Measurements from ENCODE around the gene REXO1.

The REXO1 gene

DNA sequence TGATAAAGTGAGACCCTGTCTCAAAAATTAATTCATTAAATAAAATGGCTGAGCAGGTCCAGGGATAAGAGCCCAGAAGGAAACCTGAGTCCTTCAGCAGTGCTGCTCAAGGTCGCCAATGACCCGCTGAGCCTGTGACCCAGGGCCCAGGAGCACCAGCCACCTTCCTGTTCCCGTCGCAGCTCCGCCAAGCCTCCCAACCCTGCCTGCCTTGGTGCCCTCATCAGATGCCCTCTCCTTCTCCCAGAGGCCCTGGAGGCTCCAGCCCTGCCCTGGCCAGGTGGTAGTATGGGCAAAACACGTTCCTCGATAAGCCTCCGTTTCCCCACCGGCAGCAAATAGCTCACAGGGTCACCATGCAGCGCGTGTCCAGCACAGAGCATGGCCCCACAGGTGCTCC, 2.6 kb downstream of the REXO1 start:
- DNase-seq: no peak

- DNase-seq: no peak
Measured at GRCh38 chr19:1845125-1845515, 3.2 kb downstream of the REXO1 start.

- DNase-seq: no peak
Measured at GRCh38 chr19:1844513-1845124, 3.7 kb downstream of the REXO1 start.

DNA sequence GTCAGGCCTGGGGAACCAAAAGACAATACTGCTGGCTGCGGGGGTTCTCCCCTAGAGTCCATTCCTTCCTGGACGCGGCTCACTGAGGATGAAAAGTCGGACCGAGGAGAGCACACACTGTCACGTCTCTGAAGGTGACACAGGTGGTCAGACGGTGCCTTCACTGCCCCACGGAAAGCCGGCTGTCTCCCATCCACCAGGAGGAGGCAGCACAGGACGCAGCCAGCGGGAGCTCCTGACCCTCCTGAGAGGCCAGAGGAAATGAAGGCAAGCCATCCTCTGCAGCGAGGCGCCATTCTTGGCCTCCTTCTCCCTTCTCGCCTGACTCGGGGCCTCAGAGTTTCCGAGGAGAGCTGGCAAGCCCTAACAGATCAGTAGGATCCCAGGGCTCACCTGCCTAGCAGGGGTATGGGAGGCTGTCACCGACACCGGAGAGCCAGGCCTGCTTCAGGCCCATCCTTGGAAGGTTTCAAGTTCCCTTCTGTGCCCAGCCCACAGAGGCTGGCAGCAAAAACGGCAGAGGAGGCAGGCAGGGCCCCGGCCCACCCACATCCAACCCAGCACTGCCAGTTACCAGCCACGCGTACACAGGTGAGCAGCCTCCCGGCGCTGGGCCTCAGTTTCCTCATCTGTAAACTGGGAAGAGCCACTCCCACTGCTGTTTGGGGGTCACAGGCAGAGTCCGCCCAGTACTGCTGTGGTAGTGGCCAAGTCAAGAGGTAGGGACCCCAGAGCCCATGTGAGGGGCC, 4.5 kb downstream of the REXO1 start:
- DNase-seq: no peak

DNA sequence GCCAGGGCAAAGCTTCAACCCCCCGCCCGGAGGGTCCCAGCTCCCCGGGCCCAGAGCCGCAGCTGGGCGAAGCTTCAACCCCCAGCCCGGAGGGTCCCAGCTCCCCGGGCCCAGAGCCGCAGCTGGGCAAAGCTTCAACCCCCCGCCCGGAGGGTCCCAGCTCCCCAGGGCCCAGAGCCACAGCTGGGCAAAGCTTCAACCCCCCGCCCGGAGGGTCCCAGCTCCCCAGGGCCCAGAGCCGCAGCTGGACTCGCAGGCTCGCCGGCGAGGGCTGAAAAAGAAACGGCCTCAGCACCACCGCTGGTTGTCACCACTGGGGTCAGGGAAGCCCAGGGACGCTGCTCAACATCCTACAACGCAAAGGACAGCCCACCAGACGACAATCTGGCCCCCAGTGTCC, 5.2 kb downstream of the REXO1 start:
- no peak for DNase-seq

DNA sequence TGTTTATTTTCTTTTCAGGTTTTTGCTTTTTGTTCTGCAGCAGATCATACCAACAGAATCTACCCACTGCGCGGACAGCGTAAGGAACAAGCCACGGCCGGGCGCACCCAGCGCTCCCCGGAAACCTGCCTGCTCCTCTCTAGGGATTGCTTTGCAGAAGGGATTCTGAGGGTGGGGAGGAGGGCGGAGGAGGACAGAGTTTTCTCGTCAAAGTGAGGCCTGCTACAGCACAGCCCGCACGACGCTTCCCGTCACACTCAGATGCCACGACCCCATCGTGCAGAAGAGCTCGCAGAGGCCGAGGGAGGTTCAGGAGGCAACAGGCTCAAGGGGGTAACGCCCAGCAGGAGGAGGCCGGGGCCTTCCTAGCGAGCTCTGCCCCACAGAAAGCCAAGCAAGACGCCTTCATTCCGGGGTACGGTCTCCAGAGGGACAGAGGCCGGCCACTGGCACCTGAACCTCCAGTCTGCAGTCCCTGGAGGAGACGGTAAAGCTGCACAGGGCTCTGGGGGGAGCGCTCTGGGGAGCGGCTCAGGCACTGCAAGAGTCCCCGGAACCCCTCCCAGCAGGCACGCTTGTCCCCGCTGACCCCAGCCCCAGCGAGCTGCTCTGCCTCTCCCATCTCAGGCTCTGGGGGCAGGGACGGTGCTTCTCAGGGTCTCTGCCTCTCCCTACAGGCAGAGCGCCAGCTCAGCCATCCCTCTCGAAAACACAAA, 6.9 kb downstream of the REXO1 start:
- DNase-seq: no peak

DNA sequence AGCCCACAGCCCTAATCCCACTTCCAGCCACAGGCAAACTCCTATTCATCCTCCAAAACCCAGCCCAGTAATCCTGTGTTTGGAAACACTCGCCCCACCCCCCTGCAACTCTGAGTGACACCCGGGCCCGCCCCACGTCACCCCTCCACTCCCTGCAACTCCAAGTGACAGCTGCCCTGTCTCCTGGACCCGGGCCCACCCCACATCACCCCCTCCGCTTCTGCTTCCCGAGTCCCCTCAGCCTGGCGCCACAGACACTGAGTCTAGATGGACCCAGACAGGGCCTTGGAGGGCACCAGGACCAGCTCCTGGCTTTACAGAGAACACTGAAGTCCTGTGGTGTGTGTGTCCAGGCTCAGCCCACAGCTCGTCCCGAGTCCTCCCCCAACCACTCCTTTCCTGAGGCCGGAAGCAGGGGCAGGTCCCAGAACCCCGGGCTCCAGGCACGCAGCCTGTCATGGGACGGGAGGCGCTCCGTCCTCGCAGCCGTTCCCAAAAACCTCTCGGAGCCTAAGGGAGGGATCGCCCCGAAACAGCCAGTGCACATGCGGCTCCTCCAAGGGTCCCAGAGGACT, 7.7 kb downstream of the REXO1 start:
- no peak for DNase-seq

DNA sequence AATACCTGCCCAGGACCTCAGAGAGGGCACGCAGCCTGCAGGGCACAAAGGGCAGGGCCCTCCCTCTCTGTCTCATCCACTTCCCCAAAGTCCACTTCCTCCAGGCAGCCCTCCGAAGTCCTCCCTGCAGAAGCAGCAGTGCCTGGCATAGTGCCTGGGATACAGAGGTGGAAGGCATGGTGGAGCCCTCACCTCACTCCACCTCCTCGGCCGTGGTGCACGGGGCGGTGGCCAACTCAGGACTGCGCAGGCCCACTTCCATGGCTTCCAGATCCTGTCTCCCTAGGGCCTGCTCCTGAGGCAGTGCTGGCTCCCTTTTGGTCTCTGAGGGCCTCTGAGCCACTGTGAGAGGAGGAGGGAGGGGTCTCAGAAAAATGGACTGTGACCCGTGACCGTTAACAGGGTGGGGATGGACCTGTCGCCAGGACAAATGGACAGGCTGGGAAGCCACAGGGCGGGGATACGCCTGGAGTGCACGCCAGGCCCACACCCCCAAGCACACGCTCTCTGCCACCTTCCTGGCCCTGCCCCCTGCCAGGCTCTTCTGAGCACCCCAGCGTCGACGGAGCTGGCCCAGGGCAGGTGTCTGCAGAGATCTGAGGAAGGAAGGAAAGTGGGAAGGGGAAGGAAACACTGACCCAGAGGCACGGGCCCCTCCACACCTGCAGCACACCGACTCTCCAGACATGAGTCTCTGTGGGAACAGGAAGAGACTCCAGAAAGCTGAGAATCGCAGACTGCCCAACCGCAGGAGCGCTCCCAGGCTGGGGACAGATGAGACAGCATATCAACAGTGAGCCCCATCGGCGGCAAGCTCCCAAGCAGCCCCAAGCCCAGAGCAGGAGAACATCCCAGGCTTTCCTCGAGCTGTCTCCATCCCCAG, 8.4 kb downstream of the REXO1 start:
- DNase-seq: no peak

DNA sequence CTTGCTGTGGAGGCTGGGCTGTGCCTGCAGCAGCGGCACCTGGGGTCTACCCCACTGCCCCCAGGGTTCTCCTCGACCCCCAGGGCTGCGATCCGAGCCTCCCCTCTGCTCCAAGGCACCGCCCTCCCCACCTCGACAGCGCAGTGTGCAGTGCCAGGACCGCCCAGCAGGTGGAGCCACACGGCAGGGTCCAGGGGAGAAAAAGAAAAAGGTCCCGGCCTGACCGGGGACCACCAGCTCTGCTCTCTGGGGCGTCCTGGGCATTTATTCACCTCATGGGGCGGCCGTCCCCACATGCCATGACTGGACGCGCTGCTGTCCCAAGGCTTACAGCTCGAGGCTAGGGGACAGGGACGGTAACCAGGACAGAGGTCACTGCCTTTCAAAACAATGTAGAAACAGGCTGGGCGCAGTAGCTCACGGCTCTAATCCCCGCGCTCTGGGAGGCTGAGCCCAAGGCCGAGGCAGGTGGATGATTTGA, 10.6 kb downstream of the REXO1 start:
- peak; percentile 49 for DNase-seq

- no peak for DNase-seq
Measured at GRCh38 chr19:1837222-1837565, 11.1 kb downstream of the REXO1 start.

DNA sequence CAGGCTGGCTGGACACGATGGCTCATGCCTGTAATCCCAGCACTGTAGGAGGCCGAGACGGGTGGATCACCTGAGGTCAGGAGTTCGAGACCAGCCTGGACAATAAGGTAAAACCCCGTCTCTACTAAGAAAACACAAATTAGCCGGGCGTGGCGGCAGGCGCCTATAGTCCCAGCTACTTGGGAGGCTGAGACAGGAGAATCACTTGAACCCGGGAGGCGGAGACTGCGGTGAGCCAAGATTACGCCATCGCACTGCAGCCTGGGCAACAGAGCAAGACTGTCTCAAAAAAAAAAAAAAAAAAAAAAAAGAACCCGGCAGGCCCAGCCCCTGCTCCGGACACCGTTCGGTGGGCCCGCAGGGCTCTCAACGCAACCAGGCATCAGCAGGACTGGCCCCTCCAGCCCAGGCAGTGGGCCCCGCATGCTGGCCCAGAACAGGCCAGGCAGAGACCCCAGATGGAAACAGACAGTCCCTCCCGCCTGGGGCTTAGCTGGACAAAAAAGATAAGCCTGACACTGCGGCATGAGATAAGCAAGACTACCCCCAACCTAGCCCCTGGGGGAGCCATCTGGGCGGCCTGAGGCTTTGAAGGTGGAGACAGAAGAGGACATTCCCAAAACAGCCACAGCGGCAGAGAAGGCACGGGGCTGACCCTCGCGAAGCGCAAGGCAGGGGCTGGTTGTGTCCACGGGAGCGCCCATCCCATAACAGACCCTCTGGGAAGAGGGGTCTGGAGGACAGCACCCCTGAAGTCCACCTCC, 11.6 kb downstream of the REXO1 start:
- no peak for DNase-seq

DNA sequence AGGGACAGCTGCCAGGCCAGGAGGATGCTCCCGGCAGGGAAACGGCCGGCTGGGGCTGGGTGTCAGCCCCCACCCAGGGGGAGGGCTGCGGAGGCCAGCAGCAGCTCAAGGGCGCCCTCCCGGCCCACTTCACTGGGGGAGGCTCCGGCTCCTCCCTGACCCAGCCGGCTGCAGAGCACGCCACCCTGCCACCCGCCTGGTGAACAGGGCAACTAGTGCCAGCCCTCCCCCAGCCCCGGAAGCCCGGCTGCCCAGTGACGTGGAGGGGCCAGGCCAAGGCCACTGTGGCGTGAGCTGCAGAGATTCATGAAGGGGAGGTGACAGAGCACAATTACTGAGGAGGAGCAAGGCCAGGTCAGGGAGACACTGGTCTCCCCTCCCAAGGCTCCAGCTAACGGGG, 14.7 kb downstream of the REXO1 start:
- DNase-seq: no peak

DNA sequence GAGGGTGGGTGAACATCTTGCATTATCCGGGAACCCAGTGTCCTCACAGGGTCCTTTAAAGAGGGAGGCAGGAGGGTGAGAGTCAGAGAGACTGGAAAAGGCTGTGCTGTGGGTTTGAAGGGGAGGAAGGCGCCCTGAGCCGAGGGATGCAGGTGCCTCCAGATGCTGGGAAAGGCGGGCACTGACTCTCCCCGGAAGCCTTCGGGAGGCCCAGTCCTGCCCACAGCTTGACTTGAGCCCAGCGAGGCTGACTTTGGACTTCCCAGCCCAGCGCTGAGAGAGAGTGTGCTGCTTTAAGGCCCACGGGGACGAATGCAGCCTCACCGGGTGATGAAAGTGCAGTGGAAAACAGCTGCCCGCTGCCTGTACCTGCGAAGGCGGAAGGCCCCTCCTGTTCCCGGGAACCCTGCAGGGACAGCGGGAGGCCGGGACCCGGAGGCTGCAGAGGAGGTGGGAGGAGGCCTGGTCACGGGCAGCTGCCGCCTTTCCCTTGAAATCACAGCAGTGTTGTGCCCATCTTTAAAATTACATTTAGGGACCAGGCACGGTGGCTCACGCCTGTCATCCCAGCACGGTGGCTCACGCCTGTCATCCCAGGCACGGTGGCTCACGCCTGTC, 16.1 kb downstream of the REXO1 start:
- DNase-seq: no peak

DNA sequence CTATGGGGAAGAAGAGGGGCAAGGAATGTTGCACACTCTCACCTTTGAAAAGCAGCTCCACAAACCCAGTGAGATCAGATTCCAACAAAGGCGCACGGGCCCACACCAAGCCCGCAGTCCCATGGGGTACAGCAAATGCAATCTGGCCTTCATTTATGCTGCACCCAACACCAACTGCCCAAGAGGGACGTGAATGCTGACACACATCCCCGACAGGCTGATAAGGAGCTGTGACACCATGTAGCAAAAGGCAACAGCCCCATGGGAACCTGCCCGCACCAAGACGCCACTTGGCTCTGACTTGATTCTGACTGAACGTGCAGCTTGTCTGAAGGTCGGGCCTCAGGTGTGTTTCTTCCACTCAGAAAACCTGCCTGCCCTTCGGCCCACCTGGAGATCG, 17.3 kb downstream of the REXO1 start:
- DNase-seq: no peak

DNA sequence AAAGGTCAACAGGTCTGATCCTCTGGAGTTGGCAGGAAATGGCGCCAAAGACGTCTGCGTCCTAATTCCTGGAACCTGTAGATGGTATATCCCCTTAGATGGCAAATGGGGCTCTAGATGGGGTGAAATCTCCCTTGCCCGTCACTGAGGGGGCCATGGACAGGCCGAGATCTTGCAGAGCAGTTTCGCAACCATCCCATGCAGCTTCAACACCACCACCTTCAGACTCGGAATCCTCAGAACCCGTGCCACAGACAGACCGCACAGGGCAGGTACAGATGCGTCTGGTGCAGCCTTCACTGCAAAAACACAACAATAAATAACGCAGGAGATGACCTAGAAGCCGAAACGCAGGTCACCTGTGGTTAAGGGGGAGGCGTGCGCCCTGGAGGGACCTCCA, 17.7 kb downstream of the REXO1 start:
- no peak for DNase-seq

DNA sequence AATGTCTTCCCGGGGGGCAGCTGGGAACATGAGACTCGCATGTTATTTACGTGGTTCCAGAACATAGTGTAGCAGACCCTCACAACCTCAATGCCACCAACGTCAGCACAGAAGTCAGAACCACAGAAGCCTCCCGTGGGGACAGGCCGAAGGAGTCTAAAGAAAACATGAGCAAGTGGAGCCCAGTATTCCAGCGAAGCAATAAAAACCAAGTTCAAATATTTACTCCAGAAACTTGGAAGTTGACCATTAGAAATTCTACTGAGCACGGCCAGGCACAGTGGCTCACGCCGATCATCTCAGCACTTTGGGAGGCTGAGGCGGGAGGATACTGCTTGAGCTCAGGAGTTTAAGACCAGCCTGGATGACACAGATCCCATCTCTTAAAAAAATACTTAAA, 18.3 kb downstream of the REXO1 start:
- DNase-seq: no peak

DNA sequence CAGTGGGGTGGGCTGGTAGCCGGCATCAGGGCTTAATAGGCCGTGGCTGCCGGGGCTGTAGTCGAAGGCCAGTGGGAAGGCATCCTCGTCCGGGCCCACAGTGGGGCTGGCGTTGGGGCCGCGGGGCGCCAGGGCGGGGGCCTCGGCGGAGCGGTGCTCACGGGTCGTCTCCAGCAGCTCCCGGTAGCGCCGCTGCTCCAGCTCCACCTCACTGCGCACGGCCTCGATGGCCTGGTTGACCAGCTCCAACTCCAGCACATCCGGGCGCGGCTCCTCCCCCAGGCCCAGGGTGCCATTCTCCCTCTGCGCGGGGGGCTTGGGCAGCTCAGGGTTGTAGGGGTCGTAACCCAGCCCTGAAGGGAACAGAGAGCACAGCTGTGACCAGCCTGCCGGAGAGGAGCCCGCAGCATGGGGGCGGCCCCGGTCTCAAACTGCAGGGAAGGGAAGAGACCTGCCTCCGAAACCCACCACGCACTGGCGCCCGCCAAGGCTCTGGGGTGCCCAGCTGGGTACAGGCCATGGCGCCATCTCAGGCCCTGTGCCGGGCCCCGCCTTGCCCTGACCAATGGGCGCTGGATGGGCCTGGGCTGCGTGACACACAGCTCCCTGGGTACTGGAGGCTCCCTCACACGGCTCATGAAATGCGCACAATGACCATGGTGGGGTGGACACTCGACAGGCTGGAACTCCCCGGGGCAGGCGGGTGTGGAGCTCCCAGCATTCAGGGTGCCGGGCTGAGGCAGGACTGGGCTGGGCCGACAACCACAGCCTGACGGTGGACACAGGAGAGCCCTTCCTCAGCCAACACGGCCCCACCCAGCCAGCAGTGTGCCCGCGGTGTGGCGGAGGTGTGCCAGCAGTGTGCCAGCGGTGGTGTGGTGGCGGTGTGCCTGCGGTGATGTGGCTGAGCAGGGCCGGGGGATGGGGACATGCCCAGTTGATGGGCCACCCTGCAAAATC, 19.7 kb downstream of the REXO1 start:
- DNase-seq: no peak

DNA sequence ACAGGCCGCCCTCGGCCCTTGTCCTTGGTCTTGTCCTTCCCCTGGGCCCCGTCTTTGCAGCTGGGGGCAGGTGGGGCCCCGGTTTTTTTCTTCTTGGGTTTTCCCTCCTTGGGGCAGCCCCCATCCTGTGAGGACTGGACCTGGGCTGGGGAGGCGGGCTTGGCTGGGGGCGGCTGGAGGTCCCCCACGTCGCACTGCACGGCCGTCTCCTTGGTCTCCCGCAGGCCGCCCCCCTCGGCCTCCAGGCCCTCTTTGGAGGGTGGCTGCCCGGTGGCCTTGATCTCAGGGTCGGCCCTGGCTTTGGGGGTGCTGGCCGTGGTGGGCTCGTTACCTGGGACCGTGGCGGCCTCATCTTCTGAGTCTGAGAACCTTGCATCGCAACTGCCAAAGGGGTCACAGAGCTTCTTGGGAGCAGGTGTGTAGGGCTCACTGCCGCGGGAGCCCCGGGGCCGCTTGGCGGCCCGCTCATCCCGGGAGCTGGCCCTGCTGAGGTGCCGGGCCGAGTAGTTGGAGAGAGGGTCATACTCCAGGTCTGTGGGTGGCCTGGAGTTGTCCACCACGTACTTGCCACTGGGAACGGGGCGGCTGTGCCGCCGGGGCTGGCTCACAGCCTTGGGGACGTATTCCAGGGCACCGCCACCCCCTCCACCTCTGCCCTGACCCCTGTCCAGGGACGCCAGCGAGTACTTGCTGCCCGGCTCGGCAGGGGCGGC, 20.6 kb downstream of the REXO1 start:
- DNase-seq: no peak

All from T1000 (cell line).